ENCODE results near the gene PTAR1.
A peak's percentile ranks its signal among the peaks of the same experiment; 100 is the strongest.
"Not testable (repeated sequence)": the region's sequence is repeated elsewhere in the genome, so short reads cannot be mapped to it uniquely, and the experiment has no call there.

The PTAR1 gene

GRCh38 chr9:69759421-69760277 is at the start of gene PTAR1:
Gene PTAR1, minus strand, starts transcription at chr9:69760011. Its CDS starts 73 bp downstream, at chr9:69759938.
- Histone ChIP-seq H3K36me3 (ENCODE audit: control insufficient read depth, insufficient read depth, low read length) (peaks cover 21% of the 10 kb centered on the region), H3K9ac (ENCODE audit: low read length) (peak within 1 kb of the TSS; percentile 97), H3K27me3 (ENCODE audit: control insufficient read depth, insufficient read depth, low read length) (no peaks in the 10 kb centered on the region), H3K27ac (ENCODE audit: low read depth, low read length) (peak within 1 kb of the TSS; percentile 93), H3K4me3 (ENCODE audit: low read depth, low read length) (peak within 1 kb of the TSS; percentile 95), H3K4me1 (ENCODE audit: control insufficient read depth, insufficient read depth, low read length) (peaks cover 54% of the 10 kb centered on the region), H3K9me3 (ENCODE audit: control insufficient read depth, insufficient read depth, low read depth, low read length) (no peaks in the 10 kb centered on the region)

- Histone ChIP-seq H3K27ac (ENCODE audit: low read depth, low read length) (no peak overlapping the region), H3K4me1 (ENCODE audit: control insufficient read depth, insufficient read depth, low read length) (no peaks in the 10 kb centered on the region), H3K9me3 (ENCODE audit: control insufficient read depth, insufficient read depth, low read depth, low read length) (0 out of 2 replicates have a peak, but pooled peaks cover 2% of the 10 kb centered on the region), H3K36me3 (ENCODE audit: control insufficient read depth, insufficient read depth, low read length) (no peaks in the 10 kb centered on the region), H3K27me3 (ENCODE audit: control insufficient read depth, insufficient read depth, low read length) (no peaks in the 10 kb centered on the region), H3K4me3 (ENCODE audit: low read depth, low read length) (no peak overlapping the region), H3K9ac (ENCODE audit: low read length) (no peak overlapping the region)
These were observed 49.6 kb upstream of the PTAR1 start for GRCh38 chr9:69809304-69809863.

GRCh38 chr9:69806627-69807026 is 46.8 kb upstream of the PTAR1 start:
- no peaks in the 10 kb centered on the region for H3K27me3 ChIP-seq (ENCODE audit: control insufficient read depth, insufficient read depth, low read length)
- no peaks in the 10 kb centered on the region for H3K4me1 ChIP-seq (ENCODE audit: control insufficient read depth, insufficient read depth, low read length)
- H3K36me3 ChIP-seq (ENCODE audit: control insufficient read depth, insufficient read depth, low read length), result no peaks in the 10 kb centered on the region
- H3K9ac ChIP-seq (ENCODE audit: low read length), result no peak overlapping the region
- no peak overlapping the region for H3K4me3 ChIP-seq (ENCODE audit: low read depth, low read length)
- no peak overlapping the region for H3K27ac ChIP-seq (ENCODE audit: low read depth, low read length)
- 0 out of 2 replicates have a peak, but pooled peaks cover 2% of the 10 kb centered on the region for H3K9me3 ChIP-seq (ENCODE audit: control insufficient read depth, insufficient read depth, low read depth, low read length)

- Histone ChIP-seq H3K9me3 (ENCODE audit: control insufficient read depth, insufficient read depth, low read depth, low read length) (0 out of 2 replicates have a peak, but pooled peaks cover 2% of the 10 kb centered on the region), H3K36me3 (ENCODE audit: control insufficient read depth, insufficient read depth, low read length) (no peaks in the 10 kb centered on the region), H3K27ac (ENCODE audit: low read depth, low read length) (no peak overlapping the region), H3K4me3 (ENCODE audit: low read depth, low read length) (no peak overlapping the region), H3K27me3 (ENCODE audit: control insufficient read depth, insufficient read depth, low read length) (no peaks in the 10 kb centered on the region), H3K4me1 (ENCODE audit: control insufficient read depth, insufficient read depth, low read length) (no peaks in the 10 kb centered on the region), H3K9ac (ENCODE audit: low read length) (no peak overlapping the region)
These were observed 46.2 kb upstream of the PTAR1 start for GRCh38 chr9:69805962-69806515.

- Histone ChIP-seq H3K9me3 (ENCODE audit: control insufficient read depth, insufficient read depth, low read depth, low read length) (peaks cover 13% of the 10 kb centered on the region), H3K9ac (ENCODE audit: low read length) (no peak overlapping the region), H3K27me3 (ENCODE audit: control insufficient read depth, insufficient read depth, low read length) (no peaks in the 10 kb centered on the region), H3K36me3 (ENCODE audit: control insufficient read depth, insufficient read depth, low read length) (no peaks in the 10 kb centered on the region), H3K4me3 (ENCODE audit: low read depth, low read length) (no peak overlapping the region), H3K27ac (ENCODE audit: low read depth, low read length) (no peak overlapping the region), H3K4me1 (ENCODE audit: control insufficient read depth, insufficient read depth, low read length) (no peaks in the 10 kb centered on the region)
These were observed 42.2 kb upstream of the PTAR1 start for GRCh38 chr9:69801989-69802388.

GRCh38 chr9:69800027-69800426 is 40.2 kb upstream of the PTAR1 start:
- not testable (repeated sequence) for H3K27ac ChIP-seq (ENCODE audit: low read depth, low read length); H3K4me3 ChIP-seq (ENCODE audit: low read depth, low read length); H3K36me3 ChIP-seq (ENCODE audit: control insufficient read depth, insufficient read depth, low read length); H3K9ac ChIP-seq (ENCODE audit: low read length); H3K27me3 ChIP-seq (ENCODE audit: control insufficient read depth, insufficient read depth, low read length); H3K4me1 ChIP-seq (ENCODE audit: control insufficient read depth, insufficient read depth, low read length)
- peaks cover 13% of the 10 kb centered on the region for H3K9me3 ChIP-seq (ENCODE audit: control insufficient read depth, insufficient read depth, low read depth, low read length)

GRCh38 chr9:69799521-69799920 is 39.7 kb upstream of the PTAR1 start:
- H3K9ac ChIP-seq (ENCODE audit: low read length); H3K4me1 ChIP-seq (ENCODE audit: control insufficient read depth, insufficient read depth, low read length); H3K27ac ChIP-seq (ENCODE audit: low read depth, low read length); H3K4me3 ChIP-seq (ENCODE audit: low read depth, low read length); H3K27me3 ChIP-seq (ENCODE audit: control insufficient read depth, insufficient read depth, low read length); H3K36me3 ChIP-seq (ENCODE audit: control insufficient read depth, insufficient read depth, low read length): not testable (repeated sequence)
- H3K9me3 ChIP-seq (ENCODE audit: control insufficient read depth, insufficient read depth, low read depth, low read length), result peaks cover 13% of the 10 kb centered on the region

- H3K9me3 ChIP-seq (ENCODE audit: control insufficient read depth, insufficient read depth, low read depth, low read length), result peaks cover 13% of the 10 kb centered on the region
- no peak overlapping the region for H3K4me3 ChIP-seq (ENCODE audit: low read depth, low read length)
- H3K4me1 ChIP-seq (ENCODE audit: control insufficient read depth, insufficient read depth, low read length), result no peaks in the 10 kb centered on the region
- no peak overlapping the region for H3K9ac ChIP-seq (ENCODE audit: low read length)
- H3K27ac ChIP-seq (ENCODE audit: low read depth, low read length), result no peak overlapping the region
- no peaks in the 10 kb centered on the region for H3K27me3 ChIP-seq (ENCODE audit: control insufficient read depth, insufficient read depth, low read length)
- no peaks in the 10 kb centered on the region for H3K36me3 ChIP-seq (ENCODE audit: control insufficient read depth, insufficient read depth, low read length)
These were observed 38.9 kb upstream of the PTAR1 start for GRCh38 chr9:69798744-69799143.

- Histone ChIP-seq H3K4me1 (ENCODE audit: control insufficient read depth, insufficient read depth, low read length) (no peaks in the 10 kb centered on the region), H3K4me3 (ENCODE audit: low read depth, low read length) (no peak overlapping the region), H3K27me3 (ENCODE audit: control insufficient read depth, insufficient read depth, low read length) (no peaks in the 10 kb centered on the region), H3K9me3 (ENCODE audit: control insufficient read depth, insufficient read depth, low read depth, low read length) (peaks cover 13% of the 10 kb centered on the region), H3K9ac (ENCODE audit: low read length) (no peak overlapping the region), H3K27ac (ENCODE audit: low read depth, low read length) (no peak overlapping the region), H3K36me3 (ENCODE audit: control insufficient read depth, insufficient read depth, low read length) (no peaks in the 10 kb centered on the region)
These were observed 37.9 kb upstream of the PTAR1 start for GRCh38 chr9:69797675-69798074.

GRCh38 chr9:69794356-69794755 is 34.5 kb upstream of the PTAR1 start:
- H3K4me3 ChIP-seq (ENCODE audit: low read depth, low read length), result no peak overlapping the region
- peaks cover 8% of the 10 kb centered on the region for H3K9me3 ChIP-seq (ENCODE audit: control insufficient read depth, insufficient read depth, low read depth, low read length)
- H3K36me3 ChIP-seq (ENCODE audit: control insufficient read depth, insufficient read depth, low read length), result no peaks in the 10 kb centered on the region
- H3K4me1 ChIP-seq (ENCODE audit: control insufficient read depth, insufficient read depth, low read length), result no peaks in the 10 kb centered on the region
- no peak overlapping the region for H3K27ac ChIP-seq (ENCODE audit: low read depth, low read length)
- no peaks in the 10 kb centered on the region for H3K27me3 ChIP-seq (ENCODE audit: control insufficient read depth, insufficient read depth, low read length)
- H3K9ac ChIP-seq (ENCODE audit: low read length), result no peak overlapping the region

- H3K36me3 ChIP-seq (ENCODE audit: control insufficient read depth, insufficient read depth, low read length), result no peaks in the 10 kb centered on the region
- no peaks in the 10 kb centered on the region for H3K4me1 ChIP-seq (ENCODE audit: control insufficient read depth, insufficient read depth, low read length)
- H3K4me3 ChIP-seq (ENCODE audit: low read depth, low read length), result no peak overlapping the region
- no peak overlapping the region for H3K27ac ChIP-seq (ENCODE audit: low read depth, low read length)
- H3K27me3 ChIP-seq (ENCODE audit: control insufficient read depth, insufficient read depth, low read length), result no peaks in the 10 kb centered on the region
- no peaks in the 10 kb centered on the region for H3K9me3 ChIP-seq (ENCODE audit: control insufficient read depth, insufficient read depth, low read depth, low read length)
- H3K9ac ChIP-seq (ENCODE audit: low read length), result no peak overlapping the region
These were observed 25.9 kb upstream of the PTAR1 start for GRCh38 chr9:69785757-69786156.
